Peyer's patch (tissue), 4 donors: Measurements from ENCODE around the gene FERMT2.

Source experiments
- CTCF ChIP-seq, 6 experiments: fragments of 450-650 bp in 4 of 6; fragments of 200-600 bp in 2 of 6; sonication (generic) in 1 of 6; IDR thresholded peaks; one replicate each; pipeline ENCODE4 v1.5.1; 2017 to 2019; ENCODE audit warnings: antibody characterized with exemption in 6 of 6, mild to moderate bottlenecking in 3 of 6, moderate library complexity in 1 of 6
- POLR2A ChIP-seq, 2 donors: fragments of 450-650 bp; IDR thresholded peaks; one replicate each; pipeline ENCODE4 v1.5.1; 2017; ENCODE audit warnings: antibody characterized with exemption in 2 of 2, mild to moderate bottlenecking in 2 of 2, moderate library complexity in 2 of 2

- TF ChIP-seq CTCF (IDR thresholded peaks at IDR 0.05) (no peak), POLR2A (IDR thresholded peaks at IDR 0.05) (no peak)
These were observed 102.2 kb downstream of the FERMT2 start for GRCh38 chr14:52848626-52849025.
